GM12875 (cell line): ENCODE measurements around the gene MIGA2.

Experiments used
- H3K4me3 ChIP-seq: one replicate; pipeline ENCODE4 v1.5.1; 2011; ENCODE audit warnings: low read depth, low read length, control low read depth
- CTCF ChIP-seq: IDR thresholded peaks from 2 replicates; pipeline ENCODE4 v1.5.1; 2011; ENCODE audit warnings: low read depth, mild to moderate bottlenecking, control low read depth, inconsistent platforms, low read length, moderate library complexity, borderline replicate concordance; ENCODE audit not compliant: insufficient read depth

Gene MIGA2

DNA sequence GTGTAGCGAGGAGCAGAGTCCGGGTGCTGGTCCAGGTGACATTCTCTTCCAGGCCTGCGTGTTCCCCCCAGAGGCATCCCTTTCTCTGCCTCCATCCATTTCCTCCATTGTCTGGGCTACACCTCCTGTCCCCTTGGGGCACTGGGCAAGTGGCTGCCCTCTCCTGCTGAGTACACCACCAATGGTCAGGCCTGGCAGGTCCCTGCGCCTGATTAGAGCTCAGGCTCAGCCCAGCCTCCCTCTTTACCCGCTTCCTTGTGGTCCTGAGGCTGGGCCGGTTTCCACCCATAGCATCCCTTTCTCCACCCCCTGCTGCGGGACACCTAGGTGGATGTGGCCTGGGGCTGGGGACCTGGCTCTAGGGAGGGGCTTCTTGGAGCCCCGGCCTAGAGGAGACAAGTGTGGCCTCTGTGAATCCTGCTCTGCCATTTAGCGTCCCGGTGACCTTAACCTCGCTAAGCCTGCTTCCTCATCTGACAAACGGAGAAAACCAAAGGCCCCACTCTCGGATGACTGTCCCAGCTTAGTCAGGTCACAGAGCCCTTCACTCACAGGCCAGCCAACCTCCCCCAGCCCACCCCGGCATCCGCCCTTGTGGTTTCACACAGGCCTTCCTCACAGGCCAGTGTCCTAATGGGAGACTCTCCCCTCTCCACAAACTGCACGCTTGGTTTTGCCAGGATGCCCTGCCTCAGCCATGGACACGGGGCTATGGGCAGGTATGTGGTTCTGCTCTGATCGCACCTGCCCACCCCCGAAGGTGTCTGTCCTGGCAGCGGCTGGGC lies 57.4 kb downstream of the MIGA2 start:
- TF ChIP-seq CTCF = no peak
- H3K4me3 ChIP-seq = no peak overlapping the region

GRCh38 chr9:129094387-129095169 lies 58.2 kb downstream of the MIGA2 start:
- no peak for TF ChIP-seq CTCF
- H3K4me3 ChIP-seq = no peak overlapping the region

DNA sequence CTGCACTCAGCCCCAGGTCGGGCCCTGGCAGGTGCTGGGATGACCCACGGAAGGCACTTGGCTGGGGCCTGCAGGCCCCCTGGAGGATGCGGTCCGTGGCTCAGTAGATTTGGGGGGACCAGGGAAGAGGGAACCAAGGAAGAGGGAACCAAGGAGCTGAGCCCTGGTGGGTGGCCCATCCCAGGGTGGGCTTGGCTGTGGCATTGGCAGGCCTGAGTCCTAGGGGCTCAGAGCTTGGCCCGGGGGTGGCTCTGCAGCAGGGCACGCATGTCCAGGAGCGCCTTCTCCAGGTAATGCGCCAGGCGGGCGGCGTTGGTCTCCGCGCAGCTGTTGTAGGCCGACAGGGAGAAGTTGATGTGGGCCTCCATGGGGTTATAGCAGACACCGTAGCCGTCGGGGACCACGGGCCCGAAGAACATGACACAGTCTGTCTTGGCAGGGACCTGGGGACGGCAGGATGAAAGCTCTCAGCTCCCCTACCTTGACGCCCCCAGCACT lies 58.8 kb downstream of the MIGA2 start:
- H3K4me3 ChIP-seq = no peak overlapping the region
- no peak for TF ChIP-seq CTCF

GRCh38 chr9:129095908-129096307 lies 59.5 kb downstream of the MIGA2 start:
- no peak for TF ChIP-seq CTCF
- H3K4me3 ChIP-seq = no peak overlapping the region

DNA sequence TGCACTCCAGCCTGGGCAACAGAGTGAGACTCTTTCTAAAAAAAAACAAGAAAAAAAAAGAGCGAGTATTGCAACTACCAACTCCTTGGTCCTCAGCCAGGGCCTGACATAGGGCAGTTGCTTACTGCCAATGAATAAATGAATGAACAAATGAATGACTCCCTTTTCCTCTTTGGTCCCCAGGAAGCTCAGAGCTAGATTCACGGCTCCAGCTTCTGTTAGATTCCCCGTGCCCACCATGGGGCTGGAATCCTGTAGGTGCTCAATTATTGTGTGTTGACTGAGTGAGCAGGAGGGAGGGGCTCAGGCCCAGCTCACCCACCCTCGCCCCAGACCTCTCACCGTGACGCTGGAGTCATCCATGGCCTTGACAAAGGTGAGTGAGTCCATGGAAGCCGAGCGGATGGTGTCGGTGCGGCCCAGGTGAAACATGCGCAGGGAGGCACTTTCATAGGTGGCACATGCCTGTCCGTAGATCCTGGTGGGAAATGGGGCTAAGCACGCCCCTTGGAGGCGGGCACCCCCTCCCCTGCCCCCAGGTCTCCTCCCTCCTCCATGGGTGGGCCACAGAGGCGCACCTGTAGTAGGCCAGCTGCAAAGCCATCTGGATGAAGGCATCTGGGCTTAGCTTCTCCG lies 61.4 kb downstream of the MIGA2 start:
- no peak overlapping the region for H3K4me3 ChIP-seq
- no peak for TF ChIP-seq CTCF

- no peak overlapping the region for H3K4me3 ChIP-seq
- no peak for TF ChIP-seq CTCF
These were observed 61.9 kb downstream of the MIGA2 start for GRCh38 chr9:129098328-129098727.
